HepG2 (cell line): Measurements from ENCODE around the gene ELP4. TPM values are rescaled to one million over a fixed set of nuclear protein-coding genes. Genes with fewer than 3 reads are reported as not detected.

Experiments
- ATAC-seq: fragments of 200-7000 bp; cut with Tn5 transposase; 3 replicates; pipeline ENCODE4 v1.9.1; 2020; ENCODE audit warnings: mild to moderate bottlenecking, moderate library complexity
- BruUV-seq: library from RNA; stranded (reverse); fragments of 400-500 nt; replicated peaks from 2 replicates; lab custom pipeline; 2021; lab: Mats Ljungman, UMichigan
- CTCF ChIA-PET: fragments of 300-600 bp; formaldehyde crosslinking; extraction: SDS; loops from one replicate; lab custom pipeline; 2021; ENCODE audit warnings: low total read pairs, inconsistent platforms, low intra/inter-chr PET ratio; lab: Yijun Ruan, JAX
- POLR2A ChIA-PET: fragments of 350-600 bp; sonication (Branson Sonifier 250); formaldehyde crosslinking; loops from one replicate; lab custom pipeline; 2020; ENCODE audit warnings: antibody characterized with exemption, inconsistent platforms; lab: Yijun Ruan, JAX
- DNase-seq: peaks from one replicate; pipeline ENCODE4 v3.0.0-alpha.2; 2015; ENCODE audit warnings: low spot score
- FAIRE-seq: peaks from 3 replicates; lab custom pipeline; 2011; peaks lifted over from hg19 to GRCh38; lab: Jason Lieb, UNC
- H2AFZ ChIP-seq: one replicate; pipeline ENCODE4 v1.6.1; 2011; ENCODE audit warnings: low read length, inconsistent platforms
- H3K27ac ChIP-seq: fragments of 300-600 bp; 3 replicates; pipeline ENCODE4 v1.8.0; 2011; ENCODE audit warnings: mixed run types, mild to moderate bottlenecking, mixed read lengths, low read length, inconsistent platforms; ENCODE audit not compliant: insufficient read depth; ENCODE audit errors: extremely low read length
- H3K27me3 ChIP-seq, 2 experiments: fragments of 200-600 bp in 1 of 2; 2 replicates in 1 of 2; 3 replicates in 1 of 2; pipeline versions ENCODE4 v1.6.0 to v1.8.0; 2011; ENCODE audit warnings: low read length in 2 of 2, mild to moderate bottlenecking in 2 of 2, moderate library complexity in 2 of 2, inconsistent platforms in 1 of 2; ENCODE audit not compliant: insufficient read depth in 2 of 2, control insufficient read depth in 1 of 2
- H3K36me3 ChIP-seq, 2 experiments: fragments of 200-600 bp in 1 of 2; replicated peaks in 1 of 2; 2 replicates in 1 of 2; 3 replicates in 1 of 2; pipeline versions ENCODE4 v1.5.1 to v1.8.0; 2011; ENCODE audit warnings: low read length in 2 of 2, inconsistent platforms in 1 of 2; ENCODE audit not compliant: insufficient read depth in 2 of 2, control insufficient read depth in 1 of 2
- H3K4me1 ChIP-seq: 2 replicates; pipeline ENCODE4 v1.5.1; 2012; ENCODE audit warnings: low read length, inconsistent platforms; ENCODE audit not compliant: insufficient read depth
- H3K4me2 ChIP-seq: 2 replicates; pipeline ENCODE4 v1.6.0; 2011; ENCODE audit warnings: low read depth, low read length, inconsistent platforms
- H3K4me3 ChIP-seq, 3 experiments: fragments of 200-600 bp in 1 of 3; sonication (generic), shearing (Covaris generic) in 1 of 3; replicated peaks in 1 of 3; 2 replicates each; pipeline ENCODE4 v1.5.1; 2011 to 2016; ENCODE audit warnings: low read length in 3 of 3, inconsistent platforms in 2 of 3, low read depth in 2 of 3, mild to moderate bottlenecking in 2 of 3, control low read depth in 1 of 3, mixed read lengths in 1 of 3; ENCODE audit not compliant: insufficient read depth in 1 of 3
- H3K79me2 ChIP-seq: one replicate; pipeline ENCODE4 v1.6.1; 2011; ENCODE audit warnings: low read length, inconsistent platforms; ENCODE audit not compliant: insufficient read depth
- H3K9ac ChIP-seq: 2 replicates; pipeline ENCODE4 v1.6.0; 2011; ENCODE audit warnings: mild to moderate bottlenecking, low read depth, low read length, inconsistent platforms; ENCODE audit not compliant: insufficient read depth
- H3K9me3 ChIP-seq: 2 replicates; pipeline ENCODE4 v1.5.1; 2012; ENCODE audit warnings: mild to moderate bottlenecking, low read length
- H4K20me1 ChIP-seq: 2 replicates; pipeline ENCODE4 v1.6.0; 2011; ENCODE audit warnings: inconsistent platforms, mild to moderate bottlenecking, low read length, moderate library complexity; ENCODE audit not compliant: insufficient read depth
- HHEX ChIP-seq: IDR thresholded peaks from 2 replicates; pipeline ENCODE4 v1.6.1; 2016; ENCODE audit warnings: control low read depth
- MBD4 ChIP-seq: IDR thresholded peaks from 2 replicates; pipeline ENCODE4 v1.6.1; 2012; ENCODE audit warnings: low read length, inconsistent platforms, borderline replicate concordance
- NR2C2 ChIP-seq: sonication (generic); formaldehyde crosslinking; IDR thresholded peaks from 2 replicates; pipeline ENCODE4 v1.4.0; 2020; ENCODE audit warnings: missing genetic modification reagents, mild to moderate bottlenecking, moderate library complexity, borderline replicate concordance
- SMC3 ChIP-seq: IDR thresholded peaks from 2 replicates; pipeline ENCODE4 v1.6.1; 2011; ENCODE audit warnings: low read length, improper control_type of control experiment
- ZBTB7A ChIP-seq: sonication (generic); formaldehyde crosslinking; IDR thresholded peaks from 2 replicates; pipeline ENCODE4 v1.8.0; 2022; ENCODE audit warnings: mild to moderate bottlenecking, missing genetic modification reagents
- ZNF121 ChIP-seq: sonication (generic); formaldehyde crosslinking; IDR thresholded peaks from 2 replicates; pipeline ENCODE4 v1.5.0; 2020; ENCODE audit warnings: mild to moderate bottlenecking, missing genetic modification reagents
- ZSCAN22 ChIP-seq: sonication (generic); formaldehyde crosslinking; IDR thresholded peaks from 2 replicates; pipeline ENCODE4 v1.4.0; 2020; ENCODE audit warnings: mild to moderate bottlenecking, missing genetic modification reagents
- WGBS: methylation state at CpG from one replicate; pipeline ENCODE4 v1.1.6; 2017; ENCODE audit warnings: low lambda C conversion rate; 5-methylcytosine and 5-hydroxymethylcytosine counted together
- in situ Hi-C: cut with HindIII; loops from 2 replicates; pipeline ENCODE4 v1.10.0; 2017; ENCODE audit warnings: low pct_unique_long_range_greater_than_20kb; ENCODE audit not compliant: extremely low pct_ligation_motif_present
- intact Hi-C: fragments of 100-400 bp; cut with micrococcal nuclease; formaldehyde crosslinking; loops from one replicate; pipeline ENCODE4 v1.10.0; 2022; ENCODE audit not compliant: unreplicated experiment
- polyA plus RNA-seq, 8 experiments: library from polyadenylated mRNA; depleted of rRNA in 3 of 8; stranded (reverse) in 7 of 8; unstranded in 1 of 8; fragments of >200 nt; fragmentation: Illumina TruSeq in 4 of 8; extraction: Trizol in 4 of 8; gene quantifications; 2 replicates each; pipeline versions ENCODE4 v1.2.1 to v1.2.3, GENCODE V29; 2011 to 2016; ENCODE audit warnings: low read depth in 4 of 8, missing spikeins in 1 of 8, mixed read lengths in 1 of 8; ENCODE audit not compliant: insufficient read depth in 1 of 8
- total RNA-seq, 5 experiments: library from RNA; depleted of rRNA; stranded (reverse); fragments of >200 nt; fragmentation: Illumina TruSeq; extraction: Trizol; gene quantifications; 2 replicates each; pipeline ENCODE4 v1.2.3, GENCODE V29; 2016; ENCODE audit warnings: low read depth in 1 of 5

The ELP4 gene
- total and polyA plus RNA-seq, 2 of the 13 experiments (the other 11 are each of a cell fraction or from before 2014, with no cell fraction given) = 12.8 to 19.1 TPM

DNA sequence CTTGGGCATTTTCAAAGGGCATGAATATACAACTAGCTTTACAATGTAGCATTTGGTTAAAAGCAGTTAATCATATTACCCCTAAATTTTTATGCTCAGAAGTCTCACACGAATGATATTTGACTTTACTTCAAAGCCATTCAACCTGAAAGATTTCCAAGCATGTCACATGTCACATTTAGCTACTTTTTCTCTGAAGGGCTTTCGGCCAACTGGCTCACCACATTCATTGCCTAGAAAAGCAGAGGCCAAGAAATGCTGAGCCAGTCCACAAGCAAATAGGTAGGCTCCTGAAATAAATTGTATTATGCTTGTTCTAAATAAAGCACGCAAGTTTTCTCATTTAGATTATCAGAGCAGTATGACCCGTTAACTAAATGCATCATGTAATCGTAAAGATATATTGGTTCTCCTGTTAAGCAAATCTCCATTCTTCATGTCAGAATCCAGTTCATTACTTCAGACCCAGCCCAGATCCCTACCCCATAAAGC is 271.0 kb downstream of the ELP4 start (continued):
- TF ChIP-seq ZNF121 (CRISPR knock-in tag) = no peak
- TF ChIP-seq MBD4 = no peak

DNA sequence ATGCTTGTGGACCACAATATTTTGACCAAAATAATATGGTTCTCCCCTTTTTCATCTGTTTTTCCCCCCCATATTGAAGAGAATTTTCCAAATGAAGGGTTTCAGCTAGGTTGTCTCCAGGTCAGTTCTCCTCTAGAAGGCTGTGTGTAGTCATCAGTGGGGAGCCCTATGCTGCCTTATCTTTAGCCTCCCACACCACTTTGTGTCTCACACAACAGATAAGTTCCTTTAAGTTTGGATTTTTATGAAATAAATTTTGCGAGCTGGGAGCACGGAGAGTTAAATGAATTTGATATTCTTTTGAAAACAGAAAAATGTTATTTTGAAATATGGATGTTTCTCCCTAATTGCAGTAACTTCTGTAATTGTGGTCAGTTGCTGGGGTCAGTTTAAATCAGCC is 272.7 kb downstream of the ELP4 start:
- WGBS = 99% methylated on average over 2 of the region's 2 CpGs
- no peak overlapping the region for H3K27ac ChIP-seq
- ChIA-PET POLR2A (no interaction called here), CTCF (no interaction called here)
- H3K36me3 ChIP-seq = no peaks in the 10 kb centered on the region
- BruUV-seq = no TSS peak
- no peaks in the 10 kb centered on the region for H3K79me2 ChIP-seq
- no peaks in the 10 kb centered on the region for H3K4me1 ChIP-seq
- H3K27me3 ChIP-seq = no peaks in the 10 kb centered on the region
- no peaks in the 10 kb centered on the region for H3K9me3 ChIP-seq
- intact Hi-C loops (no loop called here), in situ Hi-C loops (no loop called here)
- no peak for TF ChIP-seq ZSCAN22 (CRISPR knock-in tag)
- TF ChIP-seq SMC3 = no peak
- no peak for TF ChIP-seq HHEX (CRISPR knock-in tag)
- no peak for FAIRE-seq
- no peak overlapping the region for H2AFZ ChIP-seq
- DNase-seq = no peak
- no peak for ATAC-seq
- H3K9ac ChIP-seq = no peak overlapping the region
- no peak overlapping the region for H3K4me2 ChIP-seq
- no peaks in the 10 kb centered on the region for H4K20me1 ChIP-seq
- H3K4me3 ChIP-seq = no peak overlapping the region

DNA sequence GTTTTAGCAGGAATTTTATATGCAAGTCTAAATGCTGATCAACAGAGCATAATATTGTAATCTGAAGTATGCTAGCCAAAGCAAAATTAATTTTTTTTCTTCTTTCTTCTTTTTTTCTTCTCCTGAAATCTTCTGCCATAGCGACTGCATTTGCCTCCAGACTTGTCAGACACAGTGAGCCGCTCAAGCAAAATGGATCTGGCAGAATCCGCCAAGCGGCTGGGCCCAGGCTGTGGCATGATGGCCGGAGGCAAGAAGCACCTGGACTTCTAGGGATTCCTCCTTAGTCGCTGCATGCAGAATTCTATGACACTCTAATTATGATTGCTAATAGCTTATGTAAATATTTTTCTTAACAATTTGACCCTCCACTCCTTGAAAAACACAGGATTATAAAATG is 273.7 kb downstream of the ELP4 start:
- no peaks in the 10 kb centered on the region for H3K79me2 ChIP-seq
- no peak for FAIRE-seq
- H3K4me2 ChIP-seq = no peak overlapping the region
- ATAC-seq = no peak
- intact Hi-C loops = no loop called here
- H3K4me3 ChIP-seq = no peak overlapping the region
- WGBS = 98% methylated on average over 6 of the region's 6 CpGs
- no TSS peak for BruUV-seq
- no peaks in the 10 kb centered on the region for H4K20me1 ChIP-seq
- no peaks in the 10 kb centered on the region for H3K27me3 ChIP-seq
- DNase-seq = no peak
- ChIA-PET POLR2A (no interaction called here), CTCF (no interaction called here)
- no peaks in the 10 kb centered on the region for H3K4me1 ChIP-seq
- H3K36me3 ChIP-seq = no peaks in the 10 kb centered on the region
- in situ Hi-C loops = no loop called here
- no peak overlapping the region for H3K27ac ChIP-seq
- no peak overlapping the region for H3K9ac ChIP-seq
- H2AFZ ChIP-seq = no peak overlapping the region
- TF ChIP-seq NR2C2 (CRISPR knock-in tag) (no peak), ZBTB7A (CRISPR knock-in tag) (no peak)
- H3K9me3 ChIP-seq = no peaks in the 10 kb centered on the region
